Raji (cell line): ENCODE measurements around the gene GLMP.

Experiments used
- POLR2A ChIP-seq: IDR thresholded peaks from 2 replicates; pipeline ENCODE4 v1.6.1; 2011; ENCODE audit warnings: low read depth, low read length, control low read depth; ENCODE audit not compliant: insufficient read depth

Gene GLMP, protein sequence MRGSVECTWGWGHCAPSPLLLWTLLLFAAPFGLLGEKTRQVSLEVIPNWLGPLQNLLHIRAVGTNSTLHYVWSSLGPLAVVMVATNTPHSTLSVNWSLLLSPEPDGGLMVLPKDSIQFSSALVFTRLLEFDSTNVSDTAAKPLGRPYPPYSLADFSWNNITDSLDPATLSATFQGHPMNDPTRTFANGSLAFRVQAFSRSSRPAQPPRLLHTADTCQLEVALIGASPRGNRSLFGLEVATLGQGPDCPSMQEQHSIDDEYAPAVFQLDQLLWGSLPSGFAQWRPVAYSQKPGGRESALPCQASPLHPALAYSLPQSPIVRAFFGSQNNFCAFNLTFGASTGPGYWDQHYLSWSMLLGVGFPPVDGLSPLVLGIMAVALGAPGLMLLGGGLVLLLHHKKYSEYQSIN

GRCh38 chr1:156295391-156295947 lies at the start of gene GLMP:
TSS of gene GLMP (minus strand) at chr1:156295679. CDS start at chr1:156295645, 34 bp downstream.
- TF ChIP-seq POLR2A: peak; percentile 35; the same call in 1 of the 2 replicates

DNA sequence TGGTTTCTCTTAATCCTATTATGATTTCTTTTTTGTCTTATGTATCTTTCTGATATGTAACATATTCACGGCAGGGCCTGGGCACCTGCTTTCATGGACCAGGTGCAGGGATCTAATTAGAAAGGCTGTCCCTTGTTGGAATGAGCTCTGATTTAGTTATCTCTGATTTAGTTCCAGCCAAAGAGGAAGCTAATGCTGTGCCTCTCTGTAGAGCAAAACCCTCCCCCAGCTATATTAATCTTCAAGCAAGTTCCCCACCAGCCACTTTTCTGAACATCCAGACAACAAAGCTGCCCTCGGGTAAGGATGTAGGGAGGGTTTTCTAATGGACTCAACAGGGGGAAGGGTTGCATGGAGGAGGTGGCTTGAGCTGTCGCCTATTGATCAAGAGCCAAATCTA lies 48.9 kb upstream of the GLMP start:
- no peak for TF ChIP-seq POLR2A

- TF ChIP-seq POLR2A: no peak
These were observed 46.9 kb upstream of the GLMP start for GRCh38 chr1:156342166-156342955.

DNA sequence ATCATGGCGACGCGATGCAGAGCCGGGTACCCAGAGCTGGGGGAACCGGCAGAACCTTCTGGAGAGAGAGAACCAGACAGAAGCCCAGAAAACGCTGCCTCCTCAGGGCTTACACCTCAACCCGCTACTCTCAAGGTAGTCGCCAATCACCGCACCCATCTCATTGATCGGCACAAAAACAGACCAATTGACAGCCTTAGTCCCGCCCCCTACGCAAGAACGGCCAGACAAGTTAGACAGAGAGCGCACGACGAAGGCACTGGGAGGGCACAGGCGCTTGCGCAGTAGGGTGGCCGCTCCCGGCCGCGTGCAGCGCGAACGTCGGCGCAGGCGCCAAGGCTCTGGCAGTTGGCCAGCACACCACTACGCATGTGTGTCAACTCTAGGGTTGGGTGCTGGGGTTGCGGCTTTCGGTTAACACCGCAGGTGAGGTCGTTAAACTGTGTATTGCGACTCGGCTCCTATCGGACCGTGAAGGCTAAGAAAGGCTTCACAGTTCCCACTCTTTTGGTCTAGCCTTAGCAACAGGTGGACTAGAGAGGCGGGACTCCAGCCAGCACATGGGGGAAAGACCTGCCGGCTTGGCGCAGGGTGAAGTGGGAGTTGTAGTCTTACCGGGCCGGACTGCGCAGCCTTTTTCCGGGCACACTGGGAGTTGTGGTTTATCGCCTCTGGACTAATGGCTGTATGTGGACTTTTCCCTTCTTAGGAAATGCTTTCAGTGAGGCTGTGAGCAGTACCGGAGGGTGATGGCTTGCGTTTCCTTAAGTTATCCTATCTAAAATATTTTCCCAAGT lies 42.9 kb upstream of the GLMP start, which contains the start of the genes CCT3 and TSACC:
Gene CCT3, minus strand, starts transcription at position 113 of the 797 bp plus-strand sequence. Its CDS starts 108 bp downstream, at position 5.
Gene TSACC, plus strand, starts transcription at position 347 of the 797 bp plus-strand sequence. CDS start 1,232 bp downstream, outside the sequence.
- peak; percentile 93 for TF ChIP-seq POLR2A

GRCh38 chr1:156337888-156338179 lies 42.4 kb upstream of the GLMP start:
- no peak for TF ChIP-seq POLR2A

GRCh38 chr1:156337052-156337887 lies 41.8 kb upstream of the GLMP start:
- TF ChIP-seq POLR2A: no peak

GRCh38 chr1:156336242-156336641 lies 40.8 kb upstream of the GLMP start:
- TF ChIP-seq POLR2A: no peak

DNA sequence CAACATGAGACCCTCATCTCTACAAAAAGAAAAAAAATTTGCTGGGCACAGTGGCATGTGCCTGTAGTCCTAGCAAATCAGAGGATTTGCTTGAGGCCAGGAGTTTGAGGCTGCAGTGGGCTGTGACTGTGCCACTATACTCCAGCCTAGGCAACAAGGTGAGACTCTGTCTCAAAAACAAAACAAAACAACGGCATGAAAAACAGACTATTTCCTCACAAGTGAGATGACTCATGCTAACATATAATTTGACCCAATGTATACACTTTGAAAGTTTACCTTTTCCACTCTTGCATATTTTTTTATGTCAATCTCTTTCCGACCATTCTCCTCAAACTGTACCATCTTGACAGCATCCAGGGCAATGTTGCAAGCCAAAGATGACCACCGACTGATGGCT lies 25.1 kb upstream of the GLMP start:
- no peak for TF ChIP-seq POLR2A

GRCh38 chr1:156319664-156320063 lies 24.2 kb upstream of the GLMP start:
- no peak for TF ChIP-seq POLR2A

DNA sequence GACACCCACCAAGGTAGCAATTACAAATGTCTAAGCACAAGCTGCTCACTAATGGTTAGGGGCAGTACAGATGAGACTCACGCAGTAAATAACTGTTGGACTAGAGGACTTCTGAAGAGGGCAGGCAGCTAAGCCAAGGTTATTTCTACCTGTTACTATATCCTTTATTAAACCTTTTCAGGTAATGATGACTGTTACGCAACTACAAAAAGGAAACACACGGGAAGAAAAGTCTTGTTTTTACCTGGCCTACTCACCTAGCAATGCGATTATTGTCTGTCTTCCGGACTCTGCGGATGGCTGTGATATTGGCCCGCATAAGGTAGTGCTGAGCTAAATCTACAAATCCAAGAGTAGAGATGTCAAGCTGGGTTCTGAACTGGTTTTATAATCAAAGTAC lies 21.4 kb upstream of the GLMP start:
- no peak for TF ChIP-seq POLR2A

GRCh38 chr1:156310962-156311361 lies 15.5 kb upstream of the GLMP start:
- no peak for TF ChIP-seq POLR2A

GRCh38 chr1:156308078-156308477 lies 12.6 kb upstream of the GLMP start:
- no peak for TF ChIP-seq POLR2A

- no peak for TF ChIP-seq POLR2A
These were observed 9.7 kb upstream of the GLMP start for GRCh38 chr1:156305215-156305614.

- no peak for TF ChIP-seq POLR2A
These were observed 7.8 kb upstream of the GLMP start for GRCh38 chr1:156303241-156303640.
